ENCODE data around the gene SLC4A3. TPM values are rescaled to one million over a fixed set of nuclear protein-coding genes. Genes with fewer than 3 reads are reported as not detected.

Gene SLC4A3
- total and polyA plus RNA-seq, 12 donors: 197 to 671 (median 370) TPM

GRCh38 chr2:219596954-219597551, 30.4 kb upstream of the SLC4A3 start:
- intact Hi-C loops (cut with DNase I): loop anchor here in 4 of 10 donors (2.0 to 5.0 kb wide), 5 partner anchors 26 to 55 kb away; partner anchors contain the start of genes CHPF (in 2 of the 4), OBSL1 (in 1 of the 4) and TMEM198 (in 1 of the 4)
- no peak for DNase-seq
- Histone ChIP-seq H3K27ac (peak overlapping the region; percentile 87 to 97 (median 94)), H3K27me3 (no peaks in the 10 kb centered on the region), H3K4me3 (peak overlapping the region; percentile 46 to 80 (median 70)), H3K36me3 (peaks cover 0 to 15% (median 6%) of the 10 kb centered on the region in 9 donors), H3K4me1 (peaks cover 0 to 31% (median 11%) of the 10 kb centered on the region in 9 donors), H3K9me3 (no peaks in the 10 kb centered on the region)
- peak in 7 of 8 donors; percentile 1 to 29 (median 7) for ATAC-seq
- 6 to 11% methylated on average over 19 of the region's 19 CpGs for WGBS, 2 donors
- TF ChIP-seq, protein P1, sequence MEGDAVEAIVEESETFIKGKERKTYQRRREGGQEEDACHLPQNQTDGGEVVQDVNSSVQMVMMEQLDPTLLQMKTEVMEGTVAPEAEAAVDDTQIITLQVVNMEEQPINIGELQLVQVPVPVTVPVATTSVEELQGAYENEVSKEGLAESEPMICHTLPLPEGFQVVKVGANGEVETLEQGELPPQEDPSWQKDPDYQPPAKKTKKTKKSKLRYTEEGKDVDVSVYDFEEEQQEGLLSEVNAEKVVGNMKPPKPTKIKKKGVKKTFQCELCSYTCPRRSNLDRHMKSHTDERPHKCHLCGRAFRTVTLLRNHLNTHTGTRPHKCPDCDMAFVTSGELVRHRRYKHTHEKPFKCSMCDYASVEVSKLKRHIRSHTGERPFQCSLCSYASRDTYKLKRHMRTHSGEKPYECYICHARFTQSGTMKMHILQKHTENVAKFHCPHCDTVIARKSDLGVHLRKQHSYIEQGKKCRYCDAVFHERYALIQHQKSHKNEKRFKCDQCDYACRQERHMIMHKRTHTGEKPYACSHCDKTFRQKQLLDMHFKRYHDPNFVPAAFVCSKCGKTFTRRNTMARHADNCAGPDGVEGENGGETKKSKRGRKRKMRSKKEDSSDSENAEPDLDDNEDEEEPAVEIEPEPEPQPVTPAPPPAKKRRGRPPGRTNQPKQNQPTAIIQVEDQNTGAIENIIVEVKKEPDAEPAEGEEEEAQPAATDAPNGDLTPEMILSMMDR (IDR thresholded peaks at IDR 0.05): no peak

DNA sequence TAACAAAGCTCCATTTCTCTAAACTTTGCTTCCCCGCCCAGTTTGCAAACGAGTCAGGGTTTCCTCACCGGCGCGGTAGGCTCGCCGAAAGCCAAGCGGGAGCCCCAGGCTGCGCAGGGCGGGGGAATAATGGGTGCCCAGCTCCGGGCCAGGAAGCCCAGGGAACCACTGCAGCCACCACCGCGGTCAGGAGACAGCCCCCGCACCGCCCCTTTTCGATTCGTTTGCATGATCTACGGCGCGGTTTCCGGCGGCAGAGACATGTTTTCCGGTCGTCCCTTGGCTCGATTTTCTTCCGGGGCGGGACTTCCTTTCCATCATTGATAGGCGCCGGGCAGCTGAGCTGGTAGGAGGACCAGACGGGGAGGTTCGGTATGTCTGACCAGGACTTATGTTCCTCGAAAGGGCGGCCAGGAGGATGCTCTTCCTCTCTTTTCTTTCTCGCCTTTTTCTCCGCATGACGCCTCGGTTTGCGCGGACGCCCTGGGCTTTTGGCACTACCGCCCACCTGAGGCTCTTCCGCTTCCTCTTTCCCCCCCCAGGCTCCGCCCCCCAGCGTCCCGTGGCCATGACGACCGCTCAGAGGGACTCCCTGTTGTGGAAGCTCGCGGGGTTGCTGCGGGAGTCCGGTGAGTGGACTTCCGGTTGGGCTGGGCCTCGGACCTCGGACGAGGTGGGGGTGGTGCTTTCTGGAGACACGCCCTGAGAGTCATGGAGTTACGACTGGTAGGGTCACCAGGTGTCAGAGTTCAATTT, 29.7 kb upstream of the SLC4A3 start, which contains the start of gene STK11IP:
STK11IP (plus strand) TSS at position 306 of the 756 bp plus-strand sequence; CDS start at position 569, 263 bp downstream.
- Histone ChIP-seq H3K4me3 (peak within 1 kb of the TSS; percentile 46 to 80 (median 70)), H3K27me3 (no peaks in the 10 kb centered on the region), H3K4me1 (peaks cover 0 to 29% (median 10%) of the 10 kb centered on the region in 9 donors), H3K36me3 (peaks cover 0 to 22% (median 13%) of the 10 kb centered on the region in 9 donors), H3K9me3 (no peaks in the 10 kb centered on the region), H3K27ac (peak within 1 kb of the TSS; percentile 87 to 97 (median 94))
- TF ChIP-seq, protein P1 (IDR thresholded peaks at IDR 0.05): no peak
- intact Hi-C loops (cut with DNase I): loop anchor here in 4 of 10 donors (1.0 to 5.0 kb wide), 7 partner anchors 27 to 209 kb away; partner anchors contain the start of genes CHPF (in 2 of the 4), OBSL1 (in 1 of the 4) and TMEM198 (in 1 of the 4)
- DNase-seq (peak; percentile 94 to 98), ATAC-seq (peak; percentile 96 to 99 (median 98))
- WGBS, 2 donors: 0 to 1% methylated on average over 57 of the region's 57 CpGs

DNA sequence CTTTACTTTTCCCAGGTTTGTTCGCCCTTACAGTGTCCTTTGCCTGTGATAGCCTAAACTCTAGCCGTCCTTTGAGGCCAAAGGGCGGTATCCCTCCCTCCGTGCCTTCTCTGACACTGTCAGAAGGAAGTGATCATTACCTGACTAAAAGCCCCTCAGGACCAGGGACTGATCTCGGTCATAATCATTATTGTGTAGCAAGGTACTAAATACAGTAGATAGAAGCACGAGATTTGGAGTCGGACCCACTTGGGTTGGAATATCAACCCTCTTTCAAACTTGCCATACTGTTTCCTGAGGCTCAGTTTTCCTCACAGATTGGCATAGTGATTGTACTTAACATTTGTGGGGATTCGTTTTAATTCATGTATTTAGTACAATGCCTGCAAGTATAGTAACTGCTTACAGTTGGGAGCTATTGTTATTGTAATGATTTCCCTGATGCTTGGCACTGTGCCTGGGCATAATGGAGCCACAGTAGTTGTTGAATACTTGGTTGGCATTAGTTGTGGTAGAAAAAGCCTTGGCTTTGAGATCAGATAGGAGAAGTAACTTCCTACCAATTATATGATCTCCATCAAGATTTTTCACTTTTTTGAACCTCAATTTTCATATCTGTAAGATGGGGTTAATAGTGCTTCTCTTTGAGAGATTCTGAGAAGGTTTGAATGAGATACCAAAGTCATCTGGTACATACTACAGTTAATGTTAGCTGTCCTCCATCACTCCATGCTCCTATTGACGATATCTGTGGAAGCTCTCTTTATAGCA, 28.9 kb upstream of the SLC4A3 start:
- peaks cover 0 to 25% (median 10%) of the 10 kb centered on the region in 9 donors for H3K4me1 ChIP-seq
- intact Hi-C loops (cut with DNase I): loop anchor here in 4 of 10 donors (1.0 to 5.0 kb wide), 5 partner anchors 44 to 210 kb away; partner anchors contain the start of genes CHPF (in 1 of the 4) and TMEM198 (in 1 of the 4)
- H3K27ac ChIP-seq: peak overlapping the region; percentile 87 to 97 (median 94)
- peak overlapping the region; percentile 46 to 80 (median 70) for H3K4me3 ChIP-seq
- DNase-seq (no peak), ATAC-seq (no peak)
- H3K36me3 ChIP-seq: peaks cover 0 to 30% (median 13%) of the 10 kb centered on the region in 9 donors
- 26 to 27% methylated on average over 9 of the region's 9 CpGs for WGBS, 2 donors
- TF ChIP-seq, protein P1 (IDR thresholded peaks at IDR 0.05): no peak
- no peaks in the 10 kb centered on the region for H3K9me3 ChIP-seq
- no peaks in the 10 kb centered on the region for H3K27me3 ChIP-seq
